ENCODE measurements around the gene RMND5A.
"Not testable (repeated sequence)": the region's sequence is repeated elsewhere in the genome, so short reads cannot be mapped to it uniquely, and the experiment has no call there.

RMND5A gene

GRCh38 chr2:86732040-86732525, 12.0 kb downstream of the RMND5A start:
- not testable (repeated sequence) for H3K14ac ChIP-seq (ENCODE audit: low read length); H3K27ac ChIP-seq (ENCODE audit: low read depth, low read length); H2BK5ac ChIP-seq (ENCODE audit: low read depth, low read length, poor library complexity); H3K79me2 ChIP-seq (ENCODE audit: control insufficient read depth, insufficient read depth, low read length, poor library complexity); H2AK5ac ChIP-seq (ENCODE audit: low read length); H3K27me3 ChIP-seq (ENCODE audit: insufficient read depth, low read length); H3K18ac ChIP-seq (ENCODE audit: low read length); H2BK12ac ChIP-seq (ENCODE audit: low read length); H3K4me1 ChIP-seq (ENCODE audit: control insufficient read depth in 1 of 2, insufficient read depth in 2 of 2, low read length in 2 of 2); H4K12ac ChIP-seq (ENCODE audit: low read depth, low read length); H3K4ac ChIP-seq (ENCODE audit: low read depth, low read length); H3K4me3 ChIP-seq (ENCODE audit: low read depth, low read length); H3K79me1 ChIP-seq (ENCODE audit: low read length); H3K9me3 ChIP-seq (ENCODE audit: insufficient read depth, low read depth, low read length); DNase-seq; H2AFZ ChIP-seq (ENCODE audit: insufficient read depth, low read length, poor library complexity); H4K91ac ChIP-seq (ENCODE audit: low read depth, low read length); H2BK120ac ChIP-seq (ENCODE audit: insufficient read depth, low read length, poor library complexity); H3K36me3 ChIP-seq (ENCODE audit: control insufficient read depth in 1 of 2, insufficient read depth in 2 of 2, low read length in 2 of 2); H3K9ac ChIP-seq (ENCODE audit: low read length); H3K23ac ChIP-seq (ENCODE audit: low read length); H3K4me2 ChIP-seq (ENCODE audit: low read length); H4K8ac ChIP-seq (ENCODE audit: low read depth, low read length)
- no CpG with 5 or more reads among the region's 6 CpGs for WGBS (ENCODE audit: extremely low coverage, insufficient coverage, insufficient read length)

- not testable (repeated sequence) for H3K4me3 ChIP-seq (ENCODE audit: low read depth, low read length); H4K12ac ChIP-seq (ENCODE audit: low read depth, low read length); DNase-seq; H2AFZ ChIP-seq (ENCODE audit: insufficient read depth, low read length, poor library complexity); H4K91ac ChIP-seq (ENCODE audit: low read depth, low read length); H2AK5ac ChIP-seq (ENCODE audit: low read length); H3K79me1 ChIP-seq (ENCODE audit: low read length); H3K9me3 ChIP-seq (ENCODE audit: insufficient read depth, low read depth, low read length); H3K27me3 ChIP-seq (ENCODE audit: insufficient read depth, low read length); H2BK5ac ChIP-seq (ENCODE audit: low read depth, low read length, poor library complexity); H3K27ac ChIP-seq (ENCODE audit: low read depth, low read length); H3K79me2 ChIP-seq (ENCODE audit: control insufficient read depth, insufficient read depth, low read length, poor library complexity); H3K9ac ChIP-seq (ENCODE audit: low read length); H3K4ac ChIP-seq (ENCODE audit: low read depth, low read length); H2BK120ac ChIP-seq (ENCODE audit: insufficient read depth, low read length, poor library complexity); H3K23ac ChIP-seq (ENCODE audit: low read length); H3K4me2 ChIP-seq (ENCODE audit: low read length); H3K14ac ChIP-seq (ENCODE audit: low read length); H3K18ac ChIP-seq (ENCODE audit: low read length); H2BK12ac ChIP-seq (ENCODE audit: low read length); H3K36me3 ChIP-seq (ENCODE audit: control insufficient read depth in 1 of 2, insufficient read depth in 2 of 2, low read length in 2 of 2); H3K4me1 ChIP-seq (ENCODE audit: control insufficient read depth in 1 of 2, insufficient read depth in 2 of 2, low read length in 2 of 2); H4K8ac ChIP-seq (ENCODE audit: low read depth, low read length)
These were observed 12.7 kb downstream of the RMND5A start for GRCh38 chr2:86732837-86733236.

GRCh38 chr2:86733528-86733927, 13.4 kb downstream of the RMND5A start:
- H2AFZ ChIP-seq (ENCODE audit: insufficient read depth, low read length, poor library complexity); H3K14ac ChIP-seq (ENCODE audit: low read length); H3K27me3 ChIP-seq (ENCODE audit: insufficient read depth, low read length); H4K91ac ChIP-seq (ENCODE audit: low read depth, low read length); H4K12ac ChIP-seq (ENCODE audit: low read depth, low read length); H3K27ac ChIP-seq (ENCODE audit: low read depth, low read length); H3K23ac ChIP-seq (ENCODE audit: low read length); H3K9me3 ChIP-seq (ENCODE audit: insufficient read depth, low read depth, low read length); H3K79me2 ChIP-seq (ENCODE audit: control insufficient read depth, insufficient read depth, low read length, poor library complexity); H2BK5ac ChIP-seq (ENCODE audit: low read depth, low read length, poor library complexity); H3K79me1 ChIP-seq (ENCODE audit: low read length); H3K4me2 ChIP-seq (ENCODE audit: low read length); H4K8ac ChIP-seq (ENCODE audit: low read depth, low read length); DNase-seq; H3K18ac ChIP-seq (ENCODE audit: low read length); H3K9ac ChIP-seq (ENCODE audit: low read length); H2BK12ac ChIP-seq (ENCODE audit: low read length); H3K4me3 ChIP-seq (ENCODE audit: low read depth, low read length); H3K4me1 ChIP-seq (ENCODE audit: control insufficient read depth in 1 of 2, insufficient read depth in 2 of 2, low read length in 2 of 2); H3K36me3 ChIP-seq (ENCODE audit: control insufficient read depth in 1 of 2, insufficient read depth in 2 of 2, low read length in 2 of 2); H3K4ac ChIP-seq (ENCODE audit: low read depth, low read length); H2AK5ac ChIP-seq (ENCODE audit: low read length); H2BK120ac ChIP-seq (ENCODE audit: insufficient read depth, low read length, poor library complexity): not testable (repeated sequence)
- no CpG with 5 or more reads among the region's 4 CpGs for WGBS (ENCODE audit: extremely low coverage, insufficient coverage, insufficient read length)

GRCh38 chr2:86734896-86735295, 14.8 kb downstream of the RMND5A start:
- not testable (repeated sequence) for DNase-seq; H3K9ac ChIP-seq (ENCODE audit: low read length); H3K14ac ChIP-seq (ENCODE audit: low read length); H4K12ac ChIP-seq (ENCODE audit: low read depth, low read length); H3K18ac ChIP-seq (ENCODE audit: low read length); H3K4me1 ChIP-seq (ENCODE audit: control insufficient read depth in 1 of 2, insufficient read depth in 2 of 2, low read length in 2 of 2); H3K4me2 ChIP-seq (ENCODE audit: low read length); H2AFZ ChIP-seq (ENCODE audit: insufficient read depth, low read length, poor library complexity); H3K27ac ChIP-seq (ENCODE audit: low read depth, low read length); H3K79me2 ChIP-seq (ENCODE audit: control insufficient read depth, insufficient read depth, low read length, poor library complexity); H3K36me3 ChIP-seq (ENCODE audit: control insufficient read depth in 1 of 2, insufficient read depth in 2 of 2, low read length in 2 of 2); H4K8ac ChIP-seq (ENCODE audit: low read depth, low read length); H3K4me3 ChIP-seq (ENCODE audit: low read depth, low read length); H2BK5ac ChIP-seq (ENCODE audit: low read depth, low read length, poor library complexity); H3K79me1 ChIP-seq (ENCODE audit: low read length); H3K27me3 ChIP-seq (ENCODE audit: insufficient read depth, low read length); H2BK12ac ChIP-seq (ENCODE audit: low read length); H3K23ac ChIP-seq (ENCODE audit: low read length); H3K4ac ChIP-seq (ENCODE audit: low read depth, low read length); H3K9me3 ChIP-seq (ENCODE audit: insufficient read depth, low read depth, low read length); H4K91ac ChIP-seq (ENCODE audit: low read depth, low read length); H2AK5ac ChIP-seq (ENCODE audit: low read length); H2BK120ac ChIP-seq (ENCODE audit: insufficient read depth, low read length, poor library complexity)
- WGBS (ENCODE audit: extremely low coverage, insufficient coverage, insufficient read length): no CpG with 5 or more reads among the region's 1 CpG

GRCh38 chr2:86739485-86739884, 19.4 kb downstream of the RMND5A start:
- H3K23ac ChIP-seq (ENCODE audit: low read length); H2BK5ac ChIP-seq (ENCODE audit: low read depth, low read length, poor library complexity); H3K79me2 ChIP-seq (ENCODE audit: control insufficient read depth, insufficient read depth, low read length, poor library complexity); H3K4me2 ChIP-seq (ENCODE audit: low read length); H3K14ac ChIP-seq (ENCODE audit: low read length); H3K27me3 ChIP-seq (ENCODE audit: insufficient read depth, low read length); H2AFZ ChIP-seq (ENCODE audit: insufficient read depth, low read length, poor library complexity); H2AK5ac ChIP-seq (ENCODE audit: low read length); H3K18ac ChIP-seq (ENCODE audit: low read length); H3K4me3 ChIP-seq (ENCODE audit: low read depth, low read length); H2BK12ac ChIP-seq (ENCODE audit: low read length); H3K27ac ChIP-seq (ENCODE audit: low read depth, low read length); H3K9me3 ChIP-seq (ENCODE audit: insufficient read depth, low read depth, low read length); H3K9ac ChIP-seq (ENCODE audit: low read length); H4K91ac ChIP-seq (ENCODE audit: low read depth, low read length); DNase-seq; H3K36me3 ChIP-seq (ENCODE audit: control insufficient read depth in 1 of 2, insufficient read depth in 2 of 2, low read length in 2 of 2); H3K4ac ChIP-seq (ENCODE audit: low read depth, low read length); H3K4me1 ChIP-seq (ENCODE audit: control insufficient read depth in 1 of 2, insufficient read depth in 2 of 2, low read length in 2 of 2); H4K12ac ChIP-seq (ENCODE audit: low read depth, low read length); H3K79me1 ChIP-seq (ENCODE audit: low read length); H2BK120ac ChIP-seq (ENCODE audit: insufficient read depth, low read length, poor library complexity); H4K8ac ChIP-seq (ENCODE audit: low read depth, low read length): not testable (repeated sequence)
